ENCODE data around the gene POU2AF2.
"Not testable (repeated sequence)": the region's sequence is repeated elsewhere in the genome, so short reads cannot be mapped to it uniquely, and the experiment has no call there.

The POU2AF2 gene

GRCh38 chr11:111303461-111303860 is 57.9 kb downstream of the POU2AF2 start:
- DNase-seq (ENCODE audit: low read depth): no peak

DNA sequence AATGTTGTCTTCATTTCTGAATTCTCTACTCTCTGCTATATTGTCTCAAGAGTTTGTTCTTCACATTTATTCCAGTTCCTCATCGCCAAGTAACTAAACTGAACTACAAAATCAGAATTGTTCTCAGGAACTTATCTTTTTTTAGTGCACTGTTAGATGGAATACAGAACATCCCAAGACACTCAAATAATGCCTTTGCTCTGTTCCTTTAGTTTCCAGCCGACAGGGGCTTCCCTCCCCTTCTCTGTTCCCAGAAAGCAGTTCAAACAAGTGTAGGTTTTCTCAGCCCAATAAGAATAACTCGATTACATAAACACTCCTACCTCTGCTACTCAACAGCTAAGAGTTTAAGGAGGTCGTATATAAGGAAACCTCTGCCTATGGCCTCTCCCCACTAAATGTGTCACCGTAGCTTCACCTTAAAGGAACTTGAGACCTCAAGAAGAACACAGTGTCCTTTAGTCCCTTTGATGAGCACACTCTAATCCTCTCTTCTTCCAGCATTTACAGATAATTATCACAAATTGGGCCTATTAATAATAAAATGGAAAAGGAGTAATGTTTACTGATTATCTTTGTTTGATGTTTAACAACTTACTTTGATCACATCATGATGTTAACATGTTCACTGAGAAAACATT is 59.8 kb downstream of the POU2AF2 start:
- DNase-seq (ENCODE audit: low read depth): no peak

- DNase-seq (ENCODE audit: low read depth): no peak
Observed at GRCh38 chr11:111305876-111306275, 60.4 kb downstream of the POU2AF2 start.

DNA sequence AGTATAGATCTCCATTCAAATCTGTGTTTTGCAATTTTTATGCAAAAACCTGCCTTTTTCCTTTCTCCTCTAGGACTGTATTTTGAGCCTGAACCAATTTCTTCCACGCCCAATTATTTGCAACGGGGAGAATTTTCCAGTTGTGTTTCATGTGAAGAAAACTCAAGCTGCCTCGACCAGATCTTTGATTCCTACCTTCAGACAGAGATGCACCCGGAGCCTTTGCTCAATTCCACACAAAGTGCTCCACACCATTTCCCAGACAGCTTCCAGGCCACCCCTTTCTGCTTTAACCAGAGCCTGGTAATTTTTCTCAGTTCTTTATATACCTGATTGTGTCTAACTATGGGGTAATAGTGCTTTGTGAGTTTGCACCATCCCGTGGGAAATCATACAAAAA is 60.8 kb downstream of the POU2AF2 start:
- no peak for DNase-seq (ENCODE audit: low read depth)

- DNase-seq (ENCODE audit: low read depth): no peak
Observed at GRCh38 chr11:111307472-111308108, 62.1 kb downstream of the POU2AF2 start.

DNA sequence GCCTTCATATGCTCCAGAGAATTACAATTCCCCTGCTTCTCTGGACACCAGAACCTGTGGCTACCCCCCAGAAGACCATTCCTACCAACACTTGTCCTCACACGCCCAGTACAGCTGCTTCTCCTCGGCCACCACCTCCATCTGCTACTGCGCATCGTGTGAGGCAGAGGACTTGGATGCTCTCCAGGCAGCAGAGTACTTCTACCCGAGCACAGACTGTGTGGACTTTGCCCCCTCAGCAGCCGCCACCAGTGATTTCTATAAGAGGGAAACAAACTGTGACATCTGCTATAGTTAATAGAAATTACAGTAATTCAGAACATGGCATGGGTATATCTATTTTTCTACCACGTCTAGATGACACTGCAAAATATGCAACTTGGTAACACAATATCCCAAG is 62.6 kb downstream of the POU2AF2 start:
- DNase-seq (ENCODE audit: low read depth): no peak

DNA sequence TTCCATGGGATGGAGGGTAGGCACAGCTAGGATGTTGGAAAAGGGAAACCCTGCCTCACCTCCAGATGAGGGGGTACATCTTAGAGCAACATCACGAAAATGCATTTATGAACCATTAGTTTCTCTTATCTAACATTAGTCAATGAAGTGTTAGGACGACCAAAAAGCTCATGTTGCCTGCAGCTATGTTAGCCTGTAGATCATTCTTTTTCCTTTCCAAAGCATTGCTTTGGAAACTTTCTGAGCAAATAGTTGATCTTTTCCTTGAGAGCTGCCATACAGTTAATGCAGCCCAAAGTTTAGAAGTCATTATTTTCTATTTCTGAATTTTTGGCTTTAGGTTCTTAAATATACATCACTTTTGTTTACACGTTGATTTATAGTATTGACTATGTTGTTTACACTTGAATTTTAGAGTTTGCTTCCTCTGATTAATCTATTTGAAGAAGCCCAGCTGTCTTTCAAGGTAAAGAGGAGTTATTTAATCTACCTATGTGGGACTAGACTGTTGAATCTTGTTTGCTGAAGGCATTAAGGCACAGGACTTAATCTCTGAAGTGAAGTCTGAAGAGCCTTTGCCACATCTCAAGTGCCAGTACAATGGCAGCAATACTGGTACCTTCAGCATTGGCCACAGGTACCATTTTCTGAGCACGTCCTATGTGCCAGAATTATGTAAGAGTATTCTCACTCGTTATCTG is 63.8 kb downstream of the POU2AF2 start:
- DNase-seq (ENCODE audit: low read depth): no peak

GRCh38 chr11:111310088-111310487 is 64.6 kb downstream of the POU2AF2 start:
- no peak for DNase-seq (ENCODE audit: low read depth)

GRCh38 chr11:111310723-111311122 is 65.2 kb downstream of the POU2AF2 start:
- no peak for DNase-seq (ENCODE audit: low read depth)

GRCh38 chr11:111312076-111312475 is 66.6 kb downstream of the POU2AF2 start:
- DNase-seq (ENCODE audit: low read depth): no peak

GRCh38 chr11:111319296-111319695 is 73.8 kb downstream of the POU2AF2 start:
- DNase-seq (ENCODE audit: low read depth): no peak

- DNase-seq (ENCODE audit: low read depth): not testable (repeated sequence)
Observed at GRCh38 chr11:111320199-111320598, 74.7 kb downstream of the POU2AF2 start.

DNA sequence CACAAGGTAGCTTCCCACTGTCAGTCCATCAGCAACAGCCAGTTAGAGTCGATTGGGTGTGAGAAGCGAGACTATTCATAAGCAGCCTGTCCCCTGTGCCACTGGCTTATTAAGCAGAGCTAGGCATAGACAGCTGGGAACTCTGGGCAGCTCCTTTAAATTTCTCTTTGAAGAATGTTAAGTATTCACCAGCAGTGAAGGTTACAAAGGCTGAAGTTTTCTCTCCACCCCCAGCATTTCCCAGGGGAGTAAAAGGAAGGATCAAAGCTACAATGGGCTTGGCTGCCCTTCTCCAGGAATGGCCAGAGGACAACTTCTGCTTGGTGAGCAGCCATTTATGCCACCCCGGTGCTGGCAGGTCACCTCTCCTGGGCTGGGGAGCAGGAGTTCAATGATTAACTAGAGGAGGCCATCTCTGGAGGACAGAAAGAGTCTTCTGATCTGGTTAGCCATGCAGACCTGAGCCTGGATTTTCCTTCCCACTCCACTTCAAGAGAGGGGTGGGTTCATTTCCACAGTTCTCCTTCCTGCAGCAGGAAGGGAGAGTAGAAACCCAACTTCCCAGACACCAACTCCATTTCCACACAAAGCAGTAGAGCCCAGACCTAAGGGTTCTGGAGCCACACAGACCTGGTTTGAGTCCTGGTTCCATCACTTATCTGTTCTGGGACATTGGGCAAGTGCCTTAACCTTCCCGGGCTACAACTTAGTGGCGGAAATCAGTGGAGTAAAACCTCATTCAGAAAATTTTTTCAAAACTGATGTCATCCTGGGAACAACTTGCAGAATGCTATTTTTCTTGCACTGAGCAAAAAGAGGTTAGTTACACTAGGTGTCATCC is 75.4 kb downstream of the POU2AF2 start:
- no peak for DNase-seq (ENCODE audit: low read depth)

DNA sequence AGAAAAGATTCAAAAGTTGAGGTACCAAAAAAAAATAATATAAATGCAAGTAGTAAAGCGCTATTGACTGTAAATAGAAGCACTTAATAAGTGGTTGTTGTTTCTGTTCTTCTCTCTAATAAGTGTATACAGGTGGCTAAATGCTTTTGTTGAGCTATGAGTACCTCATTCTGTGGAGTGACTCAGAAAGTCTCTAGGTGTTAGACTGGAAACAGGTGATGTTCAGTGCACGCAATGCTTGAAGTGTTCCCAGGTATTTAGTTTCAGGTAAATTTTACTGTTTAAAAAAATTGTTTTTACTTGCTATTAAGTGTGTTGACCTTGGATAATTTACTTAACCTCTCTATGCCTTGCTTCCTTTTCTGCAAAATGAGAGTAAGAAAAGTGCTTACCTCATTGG is 77.0 kb downstream of the POU2AF2 start:
- no peak for DNase-seq (ENCODE audit: low read depth)

GRCh38 chr11:111324277-111324720 is 78.8 kb downstream of the POU2AF2 start:
- DNase-seq (ENCODE audit: low read depth): no peak

GRCh38 chr11:111325259-111325658 is 79.7 kb downstream of the POU2AF2 start:
- no peak for DNase-seq (ENCODE audit: low read depth)

DNA sequence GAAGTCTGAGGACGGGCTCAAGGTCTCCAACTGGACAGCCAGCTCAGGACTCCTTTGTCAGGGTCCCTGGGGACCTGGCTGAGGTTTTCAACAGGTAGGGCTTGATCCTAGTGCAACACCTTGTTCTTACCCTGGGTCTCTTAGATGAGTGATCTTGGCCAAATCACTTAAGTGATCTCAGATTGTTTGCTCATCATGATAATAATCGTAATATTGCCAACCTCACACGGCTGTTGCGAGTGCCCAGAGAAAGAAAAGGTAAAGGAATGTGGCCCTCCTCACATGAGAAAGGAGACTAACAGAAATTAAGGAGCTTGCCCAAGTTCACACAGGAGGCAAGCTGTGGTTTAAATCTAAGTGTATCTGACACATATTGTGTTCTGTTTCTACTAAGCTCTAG is 81.3 kb downstream of the POU2AF2 start:
- DNase-seq (ENCODE audit: low read depth): no peak

- no peak for DNase-seq (ENCODE audit: low read depth)
Observed at GRCh38 chr11:111327908-111328624, 82.5 kb downstream of the POU2AF2 start.

DNA sequence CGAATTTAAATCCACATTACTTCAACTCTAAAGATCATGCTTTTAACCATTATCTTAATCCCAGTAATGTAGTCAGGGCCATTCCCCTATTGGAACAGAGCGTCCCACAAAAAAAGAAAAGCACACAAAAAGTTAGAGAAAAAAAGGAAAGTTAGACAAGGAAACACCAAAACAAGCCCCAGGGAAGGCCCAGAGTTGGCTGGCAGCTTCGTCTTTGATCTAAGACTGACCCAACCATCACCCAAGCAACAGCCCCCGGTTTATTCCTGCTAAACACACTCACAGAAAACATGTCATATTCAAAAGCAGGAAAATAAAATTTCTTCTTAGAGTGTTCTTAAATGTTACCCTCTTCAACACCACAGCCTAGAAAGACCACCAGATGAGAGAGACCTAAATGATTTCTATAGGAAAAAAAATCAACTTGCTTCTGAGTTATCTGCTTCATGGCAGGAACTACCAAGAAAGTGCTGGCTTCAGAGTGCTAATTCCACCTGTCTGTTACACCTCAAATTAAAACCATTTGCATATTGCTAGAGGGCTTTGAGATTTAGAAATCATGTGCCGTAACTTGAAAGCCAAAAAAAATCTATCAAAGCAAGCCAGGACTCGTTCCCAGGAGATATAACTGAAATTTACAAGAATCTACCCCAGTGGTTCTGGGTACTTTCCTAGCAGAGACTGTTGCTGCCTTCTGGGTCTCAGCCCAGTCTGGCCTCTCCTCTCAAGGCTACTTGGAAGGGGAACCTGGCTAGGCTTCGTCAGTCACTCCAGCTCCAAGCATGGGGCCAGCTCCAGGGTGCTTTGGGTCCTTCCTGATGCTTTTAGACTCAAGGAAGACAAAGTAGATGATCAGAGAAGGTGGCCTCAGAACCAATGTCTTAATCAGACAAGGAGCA is 84.0 kb downstream of the POU2AF2 start:
- no peak for DNase-seq (ENCODE audit: low read depth)

GRCh38 chr11:111330234-111330893 is 84.8 kb downstream of the POU2AF2 start:
- no peak for DNase-seq (ENCODE audit: low read depth)

Measured in stimulated activated CD8-positive, alpha-beta memory T cell treated with anti-CD3 and anti-CD28 coated beads, Interleukin-15, amount 100 ng/mL, for 1 hour (primary cell).